Measurements from ENCODE around the gene NSA2. TPM values are rescaled to one million over a fixed set of nuclear protein-coding genes. Genes with fewer than 3 reads are reported as not detected.

The NSA2 gene
- total and polyA plus RNA-seq, 2 of the 13 experiments (the other 11 are each of a cell fraction or from before 2014, with no cell fraction given), result 33.0 to 101 TPM

DNA sequence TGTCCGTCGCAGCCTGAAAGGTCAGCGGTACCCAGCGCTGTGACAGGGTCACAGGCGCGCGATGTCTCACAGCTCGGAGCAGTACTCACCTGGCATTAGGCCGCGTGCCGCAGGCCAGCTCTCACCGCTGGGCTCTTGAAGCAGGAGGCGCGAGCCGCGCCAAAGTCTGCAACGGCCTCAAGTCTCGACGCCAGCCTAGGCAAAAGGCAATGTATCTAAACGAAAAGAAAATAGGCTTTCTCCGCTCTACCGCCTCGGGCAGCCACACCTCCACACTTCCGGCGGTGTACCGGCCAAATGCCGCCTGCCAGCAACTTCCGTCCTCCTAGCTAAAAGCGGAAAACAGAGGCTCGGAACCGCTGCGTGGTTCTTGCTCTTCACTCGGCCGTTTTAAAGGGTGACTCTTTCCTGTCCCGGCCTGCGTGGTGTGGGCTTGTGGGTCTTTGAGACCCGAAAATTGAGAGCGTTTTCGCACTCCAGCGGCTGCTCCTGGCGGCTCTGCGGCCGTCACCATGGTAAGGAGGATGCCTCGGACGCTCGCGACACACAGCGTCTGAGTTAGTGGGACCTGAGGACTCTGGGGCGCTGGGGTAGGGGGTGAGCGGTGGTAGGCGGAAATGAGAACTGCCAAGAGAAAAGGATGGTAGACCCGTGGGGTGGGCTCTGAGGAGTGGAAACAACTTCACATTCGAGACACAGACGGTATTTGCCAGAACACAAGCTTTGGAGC, at the start of gene NSA2, which contains the start of gene GFM2 (continued):
- TF ChIP-seq, protein P1, sequence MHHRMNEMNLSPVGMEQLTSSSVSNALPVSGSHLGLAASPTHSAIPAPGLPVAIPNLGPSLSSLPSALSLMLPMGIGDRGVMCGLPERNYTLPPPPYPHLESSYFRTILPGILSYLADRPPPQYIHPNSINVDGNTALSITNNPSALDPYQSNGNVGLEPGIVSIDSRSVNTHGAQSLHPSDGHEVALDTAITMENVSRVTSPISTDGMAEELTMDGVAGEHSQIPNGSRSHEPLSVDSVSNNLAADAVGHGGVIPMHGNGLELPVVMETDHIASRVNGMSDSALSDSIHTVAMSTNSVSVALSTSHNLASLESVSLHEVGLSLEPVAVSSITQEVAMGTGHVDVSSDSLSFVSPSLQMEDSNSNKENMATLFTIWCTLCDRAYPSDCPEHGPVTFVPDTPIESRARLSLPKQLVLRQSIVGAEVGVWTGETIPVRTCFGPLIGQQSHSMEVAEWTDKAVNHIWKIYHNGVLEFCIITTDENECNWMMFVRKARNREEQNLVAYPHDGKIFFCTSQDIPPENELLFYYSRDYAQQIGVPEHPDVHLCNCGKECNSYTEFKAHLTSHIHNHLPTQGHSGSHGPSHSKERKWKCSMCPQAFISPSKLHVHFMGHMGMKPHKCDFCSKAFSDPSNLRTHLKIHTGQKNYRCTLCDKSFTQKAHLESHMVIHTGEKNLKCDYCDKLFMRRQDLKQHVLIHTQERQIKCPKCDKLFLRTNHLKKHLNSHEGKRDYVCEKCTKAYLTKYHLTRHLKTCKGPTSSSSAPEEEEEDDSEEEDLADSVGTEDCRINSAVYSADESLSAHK (CRISPR knock-in tag; IDR thresholded peaks at IDR 0.05; ENCODE audit: borderline replicate concordance), result 0 out of 2 replicates have a peak, but pooled peaks have one; percentile 53
- TF ChIP-seq GATAD1 (CRISPR knock-in tag; IDR thresholded peaks at IDR 0.05), result peak; percentile 99
- no peak for TF ChIP-seq ZSCAN30 (CRISPR knock-in tag; IDR thresholded peaks at IDR 0.05)
- TF ChIP-seq, protein P2, sequence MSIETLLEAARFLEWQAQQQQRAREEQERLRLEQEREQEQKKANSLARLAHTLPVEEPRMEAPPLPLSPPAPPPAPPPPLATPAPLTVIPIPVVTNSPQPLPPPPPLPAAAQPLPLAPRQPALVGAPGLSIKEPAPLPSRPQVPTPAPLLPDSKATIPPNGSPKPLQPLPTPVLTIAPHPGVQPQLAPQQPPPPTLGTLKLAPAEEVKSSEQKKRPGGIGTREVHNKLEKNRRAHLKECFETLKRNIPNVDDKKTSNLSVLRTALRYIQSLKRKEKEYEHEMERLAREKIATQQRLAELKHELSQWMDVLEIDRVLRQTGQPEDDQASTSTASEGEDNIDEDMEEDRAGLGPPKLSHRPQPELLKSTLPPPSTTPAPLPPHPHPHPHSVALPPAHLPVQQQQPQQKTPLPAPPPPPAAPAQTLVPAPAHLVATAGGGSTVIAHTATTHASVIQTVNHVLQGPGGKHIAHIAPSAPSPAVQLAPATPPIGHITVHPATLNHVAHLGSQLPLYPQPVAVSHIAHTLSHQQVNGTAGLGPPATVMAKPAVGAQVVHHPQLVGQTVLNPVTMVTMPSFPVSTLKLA (IDR thresholded peaks at IDR 0.05), result peak; percentile 31
- TF ChIP-seq ZNF713 (CRISPR knock-in tag; IDR thresholded peaks at IDR 0.05), result peak; percentile 88; the same call in 1 of the 2 replicates
- TF ChIP-seq, protein P3, sequence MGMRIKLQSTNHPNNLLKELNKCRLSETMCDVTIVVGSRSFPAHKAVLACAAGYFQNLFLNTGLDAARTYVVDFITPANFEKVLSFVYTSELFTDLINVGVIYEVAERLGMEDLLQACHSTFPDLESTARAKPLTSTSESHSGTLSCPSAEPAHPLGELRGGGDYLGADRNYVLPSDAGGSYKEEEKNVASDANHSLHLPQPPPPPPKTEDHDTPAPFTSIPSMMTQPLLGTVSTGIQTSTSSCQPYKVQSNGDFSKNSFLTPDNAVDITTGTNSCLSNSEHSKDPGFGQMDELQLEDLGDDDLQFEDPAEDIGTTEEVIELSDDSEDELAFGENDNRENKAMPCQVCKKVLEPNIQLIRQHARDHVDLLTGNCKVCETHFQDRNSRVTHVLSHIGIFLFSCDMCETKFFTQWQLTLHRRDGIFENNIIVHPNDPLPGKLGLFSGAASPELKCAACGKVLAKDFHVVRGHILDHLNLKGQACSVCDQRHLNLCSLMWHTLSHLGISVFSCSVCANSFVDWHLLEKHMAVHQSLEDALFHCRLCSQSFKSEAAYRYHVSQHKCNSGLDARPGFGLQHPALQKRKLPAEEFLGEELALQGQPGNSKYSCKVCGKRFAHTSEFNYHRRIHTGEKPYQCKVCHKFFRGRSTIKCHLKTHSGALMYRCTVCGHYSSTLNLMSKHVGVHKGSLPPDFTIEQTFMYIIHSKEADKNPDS (CRISPR knock-in tag; IDR thresholded peaks at IDR 0.05), result no peak
- TF ChIP-seq, protein P4, sequence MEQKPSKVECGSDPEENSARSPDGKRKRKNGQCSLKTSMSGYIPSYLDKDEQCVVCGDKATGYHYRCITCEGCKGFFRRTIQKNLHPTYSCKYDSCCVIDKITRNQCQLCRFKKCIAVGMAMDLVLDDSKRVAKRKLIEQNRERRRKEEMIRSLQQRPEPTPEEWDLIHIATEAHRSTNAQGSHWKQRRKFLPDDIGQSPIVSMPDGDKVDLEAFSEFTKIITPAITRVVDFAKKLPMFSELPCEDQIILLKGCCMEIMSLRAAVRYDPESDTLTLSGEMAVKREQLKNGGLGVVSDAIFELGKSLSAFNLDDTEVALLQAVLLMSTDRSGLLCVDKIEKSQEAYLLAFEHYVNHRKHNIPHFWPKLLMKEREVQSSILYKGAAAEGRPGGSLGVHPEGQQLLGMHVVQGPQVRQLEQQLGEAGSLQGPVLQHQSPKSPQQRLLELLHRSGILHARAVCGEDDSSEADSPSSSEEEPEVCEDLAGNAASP (CRISPR knock-in tag; IDR thresholded peaks at IDR 0.05; ENCODE audit: borderline replicate concordance), result peak; percentile 63
- no peak for TF ChIP-seq LCORL (IDR thresholded peaks at IDR 0.05)
- TF ChIP-seq LCORL (CRISPR knock-in tag; IDR thresholded peaks at IDR 0.05), result 0 out of 2 replicates have a peak, but pooled peaks have one; percentile 51
- TF ChIP-seq, protein P5, sequence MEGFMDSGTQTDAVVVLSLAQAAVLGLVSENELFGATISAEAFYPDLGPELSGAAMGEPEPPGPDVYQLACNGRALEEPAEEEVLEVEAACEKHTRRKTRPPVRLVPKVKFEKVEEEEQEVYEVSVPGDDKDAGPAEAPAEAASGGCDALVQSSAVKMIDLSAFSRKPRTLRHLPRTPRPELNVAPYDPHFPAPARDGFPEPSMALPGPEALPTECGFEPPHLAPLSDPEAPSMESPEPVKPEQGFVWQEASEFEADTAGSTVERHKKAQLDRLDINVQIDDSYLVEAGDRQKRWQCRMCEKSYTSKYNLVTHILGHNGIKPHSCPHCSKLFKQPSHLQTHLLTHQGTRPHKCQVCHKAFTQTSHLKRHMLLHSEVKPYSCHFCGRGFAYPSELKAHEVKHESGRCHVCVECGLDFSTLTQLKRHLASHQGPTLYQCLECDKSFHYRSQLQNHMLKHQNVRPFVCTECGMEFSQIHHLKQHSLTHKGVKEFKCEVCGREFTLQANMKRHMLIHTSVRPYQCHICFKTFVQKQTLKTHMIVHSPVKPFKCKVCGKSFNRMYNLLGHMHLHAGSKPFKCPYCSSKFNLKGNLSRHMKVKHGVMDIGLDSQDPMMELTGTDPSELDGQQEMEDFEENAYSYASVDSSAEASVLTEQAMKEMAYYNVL (CRISPR knock-in tag; IDR thresholded peaks at IDR 0.05; ENCODE audit: borderline replicate concordance), result peak; percentile 63; the same call in 1 of the 2 replicates
- TF ChIP-seq, protein P6, sequence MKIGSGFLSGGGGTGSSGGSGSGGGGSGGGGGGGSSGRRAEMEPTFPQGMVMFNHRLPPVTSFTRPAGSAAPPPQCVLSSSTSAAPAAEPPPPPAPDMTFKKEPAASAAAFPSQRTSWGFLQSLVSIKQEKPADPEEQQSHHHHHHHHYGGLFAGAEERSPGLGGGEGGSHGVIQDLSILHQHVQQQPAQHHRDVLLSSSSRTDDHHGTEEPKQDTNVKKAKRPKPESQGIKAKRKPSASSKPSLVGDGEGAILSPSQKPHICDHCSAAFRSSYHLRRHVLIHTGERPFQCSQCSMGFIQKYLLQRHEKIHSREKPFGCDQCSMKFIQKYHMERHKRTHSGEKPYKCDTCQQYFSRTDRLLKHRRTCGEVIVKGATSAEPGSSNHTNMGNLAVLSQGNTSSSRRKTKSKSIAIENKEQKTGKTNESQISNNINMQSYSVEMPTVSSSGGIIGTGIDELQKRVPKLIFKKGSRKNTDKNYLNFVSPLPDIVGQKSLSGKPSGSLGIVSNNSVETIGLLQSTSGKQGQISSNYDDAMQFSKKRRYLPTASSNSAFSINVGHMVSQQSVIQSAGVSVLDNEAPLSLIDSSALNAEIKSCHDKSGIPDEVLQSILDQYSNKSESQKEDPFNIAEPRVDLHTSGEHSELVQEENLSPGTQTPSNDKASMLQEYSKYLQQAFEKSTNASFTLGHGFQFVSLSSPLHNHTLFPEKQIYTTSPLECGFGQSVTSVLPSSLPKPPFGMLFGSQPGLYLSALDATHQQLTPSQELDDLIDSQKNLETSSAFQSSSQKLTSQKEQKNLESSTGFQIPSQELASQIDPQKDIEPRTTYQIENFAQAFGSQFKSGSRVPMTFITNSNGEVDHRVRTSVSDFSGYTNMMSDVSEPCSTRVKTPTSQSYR (CRISPR knock-in tag; IDR thresholded peaks at IDR 0.05; ENCODE audit: borderline replicate concordance), result no peak; the same call in 1 of the 2 replicates
- TF ChIP-seq KMT2A (CRISPR knock-in tag; IDR thresholded peaks at IDR 0.05), result peak; percentile 99
- TF ChIP-seq SAFB2 (CRISPR knock-in tag; IDR thresholded peaks at IDR 0.05; ENCODE audit: borderline replicate concordance, low read depth), result peak; percentile 50
- TF ChIP-seq SETDB1 (CRISPR knock-in tag; IDR thresholded peaks at IDR 0.05; ENCODE audit: borderline replicate concordance), result 0 out of 2 replicates have a peak, but pooled peaks have one; percentile 19
- TF ChIP-seq CBX5 (CRISPR knock-in tag; IDR thresholded peaks at IDR 0.05; ENCODE audit: borderline replicate concordance), result peak; percentile 98; the same call in 1 of the 2 replicates
